NCI-H1694 treated with DMSO at 0.1 percent for 48 hours (cell line): ENCODE results near the gene GRK5.

Experiments
- DNase-seq: peaks from one replicate; lab custom pipeline; 2025; lab: John Stamatoyannopoulos, UW

GRK5 gene

GRCh38 chr10:119319161-119319919, 112.0 kb downstream of the GRK5 start:
- DNase-seq: no peak

GRCh38 chr10:119319920-119320258, 112.5 kb downstream of the GRK5 start:
- DNase-seq: no peak

GRCh38 chr10:119320981-119321380, 113.6 kb downstream of the GRK5 start:
- no peak for DNase-seq

GRCh38 chr10:119323085-119324016, 116.0 kb downstream of the GRK5 start:
- DNase-seq: no peak

GRCh38 chr10:119325131-119325530, 117.8 kb downstream of the GRK5 start:
- DNase-seq: no peak

GRCh38 chr10:119326167-119326566, 118.8 kb downstream of the GRK5 start:
- DNase-seq: no peak

- no peak for DNase-seq
These were observed 119.8 kb downstream of the GRK5 start for GRCh38 chr10:119327096-119327745.

- no peak for DNase-seq
These were observed 120.9 kb downstream of the GRK5 start for GRCh38 chr10:119328223-119328622.

GRCh38 chr10:119330342-119330741, 123.0 kb downstream of the GRK5 start:
- no peak for DNase-seq

GRCh38 chr10:119331061-119331460, 123.7 kb downstream of the GRK5 start:
- no peak for DNase-seq

GRCh38 chr10:119333146-119333792, 125.9 kb downstream of the GRK5 start:
- peak; percentile 29 for DNase-seq

- DNase-seq: no peak
These were observed 128.4 kb downstream of the GRK5 start for GRCh38 chr10:119335671-119336353.

- DNase-seq: no peak
These were observed 129.2 kb downstream of the GRK5 start for GRCh38 chr10:119336599-119336998.

- no peak for DNase-seq
These were observed 129.9 kb downstream of the GRK5 start for GRCh38 chr10:119337223-119337622.

GRCh38 chr10:119337796-119338432, 130.5 kb downstream of the GRK5 start:
- no peak for DNase-seq

- no peak for DNase-seq
These were observed 131.7 kb downstream of the GRK5 start for GRCh38 chr10:119339109-119339508.

- no peak for DNase-seq
These were observed 133.6 kb downstream of the GRK5 start for GRCh38 chr10:119340893-119341458.

- DNase-seq: no peak
These were observed 134.3 kb downstream of the GRK5 start for GRCh38 chr10:119341459-119342301.

- no peak for DNase-seq
These were observed 135.0 kb downstream of the GRK5 start for GRCh38 chr10:119342335-119342734.
